Cerebellar nuclear complex (tissue), 1 donor: Measurements from ENCODE around the gene TMEM222.
"Not testable (repeated sequence)": the region's sequence is repeated elsewhere in the genome, so short reads cannot be mapped to it uniquely, and the experiment has no call there.

Experiments
- DNase-seq, 2 experiments: peaks; one replicate each; lab custom pipeline; 2025; lab: John Stamatoyannopoulos, UW

TMEM222 gene

GRCh38 chr1:27321813-27322568 lies at the start of gene TMEM222:
Gene TMEM222 (plus strand): TSS chr1:27322163. CDS start chr1:27322198, 35 bp downstream.
- DNase-seq, result peak; percentile 30 to 91

GRCh38 chr1:27274204-27274603 lies 47.8 kb upstream of the TMEM222 start:
- DNase-seq, result no peak

- DNase-seq, result no peak
Measured at GRCh38 chr1:27275696-27276095, 46.3 kb upstream of the TMEM222 start.

GRCh38 chr1:27284425-27285273 lies 37.3 kb upstream of the TMEM222 start:
- DNase-seq, result peak in 1 of 2 experiments; percentile 39

- DNase-seq, result no peak
Measured at GRCh38 chr1:27285274-27285660, 36.7 kb upstream of the TMEM222 start.

GRCh38 chr1:27285821-27286220 lies 36.1 kb upstream of the TMEM222 start:
- DNase-seq, result not testable (repeated sequence)

GRCh38 chr1:27289125-27289524 lies 32.8 kb upstream of the TMEM222 start:
- DNase-seq, result not testable (repeated sequence)

GRCh38 chr1:27290581-27290980 lies 31.4 kb upstream of the TMEM222 start:
- no peak for DNase-seq

- DNase-seq, result no peak
Measured at GRCh38 chr1:27292106-27292505, 29.9 kb upstream of the TMEM222 start.

GRCh38 chr1:27293915-27294314 lies 28.0 kb upstream of the TMEM222 start:
- no peak for DNase-seq

- DNase-seq, result peak in 1 of 2 experiments; percentile 54
Measured at GRCh38 chr1:27296773-27297291, 25.1 kb upstream of the TMEM222 start.

GRCh38 chr1:27297903-27298302 lies 24.1 kb upstream of the TMEM222 start:
- no peak for DNase-seq

GRCh38 chr1:27298632-27299384 lies 23.2 kb upstream of the TMEM222 start:
- DNase-seq, result no peak

GRCh38 chr1:27299385-27300271 lies 22.3 kb upstream of the TMEM222 start:
- peak; percentile 77 to 96 for DNase-seq

GRCh38 chr1:27300341-27301051 lies 21.5 kb upstream of the TMEM222 start:
- peak; percentile 29 to 61 for DNase-seq

- DNase-seq, result no peak
Measured at GRCh38 chr1:27301052-27301422, 20.9 kb upstream of the TMEM222 start.

GRCh38 chr1:27301582-27302199 lies 20.3 kb upstream of the TMEM222 start:
- DNase-seq, result no peak

- DNase-seq, result no peak
Measured at GRCh38 chr1:27302612-27303011, 19.4 kb upstream of the TMEM222 start.

- DNase-seq, result no peak
Measured at GRCh38 chr1:27303509-27303908, 18.5 kb upstream of the TMEM222 start.

- no peak for DNase-seq
Measured at GRCh38 chr1:27306071-27306470, 15.9 kb upstream of the TMEM222 start.
